Measurements from ENCODE around the gene B3GNT4.
A peak's percentile ranks its signal among the peaks of the same experiment; 100 is the strongest.

B3GNT4 gene

DNA sequence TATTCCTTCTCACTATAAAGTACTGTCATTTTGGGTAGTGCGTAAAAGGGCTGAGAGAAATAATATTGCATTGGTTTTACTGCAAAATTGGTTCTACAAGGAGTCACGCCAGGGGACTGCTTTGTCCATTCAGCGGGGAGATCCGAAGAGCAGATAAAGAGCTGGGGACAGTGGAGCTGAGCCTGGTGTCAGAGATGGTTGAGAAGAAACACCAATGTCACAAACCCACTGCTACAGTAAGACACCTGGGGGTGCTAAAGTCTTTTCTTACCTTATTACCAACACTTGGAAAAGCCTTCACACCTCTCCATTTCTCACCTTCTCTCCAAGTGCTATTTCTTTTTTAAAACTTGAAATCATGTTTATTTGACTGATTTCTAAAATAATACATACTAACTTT is 43.6 kb upstream of the B3GNT4 start:
- Histone ChIP-seq H3K27ac (replicated peaks) (no peak overlapping the region), H3K27me3 (ENCODE audit: insufficient read depth, poor library complexity, severe bottlenecking) (no peaks in the 10 kb centered on the region), H3K4me3 (replicated peaks; ENCODE audit: insufficient read depth, low read length) (no peak overlapping the region)
- TF ChIP-seq, protein P1, sequence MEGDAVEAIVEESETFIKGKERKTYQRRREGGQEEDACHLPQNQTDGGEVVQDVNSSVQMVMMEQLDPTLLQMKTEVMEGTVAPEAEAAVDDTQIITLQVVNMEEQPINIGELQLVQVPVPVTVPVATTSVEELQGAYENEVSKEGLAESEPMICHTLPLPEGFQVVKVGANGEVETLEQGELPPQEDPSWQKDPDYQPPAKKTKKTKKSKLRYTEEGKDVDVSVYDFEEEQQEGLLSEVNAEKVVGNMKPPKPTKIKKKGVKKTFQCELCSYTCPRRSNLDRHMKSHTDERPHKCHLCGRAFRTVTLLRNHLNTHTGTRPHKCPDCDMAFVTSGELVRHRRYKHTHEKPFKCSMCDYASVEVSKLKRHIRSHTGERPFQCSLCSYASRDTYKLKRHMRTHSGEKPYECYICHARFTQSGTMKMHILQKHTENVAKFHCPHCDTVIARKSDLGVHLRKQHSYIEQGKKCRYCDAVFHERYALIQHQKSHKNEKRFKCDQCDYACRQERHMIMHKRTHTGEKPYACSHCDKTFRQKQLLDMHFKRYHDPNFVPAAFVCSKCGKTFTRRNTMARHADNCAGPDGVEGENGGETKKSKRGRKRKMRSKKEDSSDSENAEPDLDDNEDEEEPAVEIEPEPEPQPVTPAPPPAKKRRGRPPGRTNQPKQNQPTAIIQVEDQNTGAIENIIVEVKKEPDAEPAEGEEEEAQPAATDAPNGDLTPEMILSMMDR (IDR thresholded peaks at IDR 0.05; ENCODE audit: insufficient read depth, low read length): no peak
- no peak for TF ChIP-seq SPI1 (IDR thresholded peaks at IDR 0.05; ENCODE audit: borderline replicate concordance, low read depth)
- TF ChIP-seq, protein P2, sequence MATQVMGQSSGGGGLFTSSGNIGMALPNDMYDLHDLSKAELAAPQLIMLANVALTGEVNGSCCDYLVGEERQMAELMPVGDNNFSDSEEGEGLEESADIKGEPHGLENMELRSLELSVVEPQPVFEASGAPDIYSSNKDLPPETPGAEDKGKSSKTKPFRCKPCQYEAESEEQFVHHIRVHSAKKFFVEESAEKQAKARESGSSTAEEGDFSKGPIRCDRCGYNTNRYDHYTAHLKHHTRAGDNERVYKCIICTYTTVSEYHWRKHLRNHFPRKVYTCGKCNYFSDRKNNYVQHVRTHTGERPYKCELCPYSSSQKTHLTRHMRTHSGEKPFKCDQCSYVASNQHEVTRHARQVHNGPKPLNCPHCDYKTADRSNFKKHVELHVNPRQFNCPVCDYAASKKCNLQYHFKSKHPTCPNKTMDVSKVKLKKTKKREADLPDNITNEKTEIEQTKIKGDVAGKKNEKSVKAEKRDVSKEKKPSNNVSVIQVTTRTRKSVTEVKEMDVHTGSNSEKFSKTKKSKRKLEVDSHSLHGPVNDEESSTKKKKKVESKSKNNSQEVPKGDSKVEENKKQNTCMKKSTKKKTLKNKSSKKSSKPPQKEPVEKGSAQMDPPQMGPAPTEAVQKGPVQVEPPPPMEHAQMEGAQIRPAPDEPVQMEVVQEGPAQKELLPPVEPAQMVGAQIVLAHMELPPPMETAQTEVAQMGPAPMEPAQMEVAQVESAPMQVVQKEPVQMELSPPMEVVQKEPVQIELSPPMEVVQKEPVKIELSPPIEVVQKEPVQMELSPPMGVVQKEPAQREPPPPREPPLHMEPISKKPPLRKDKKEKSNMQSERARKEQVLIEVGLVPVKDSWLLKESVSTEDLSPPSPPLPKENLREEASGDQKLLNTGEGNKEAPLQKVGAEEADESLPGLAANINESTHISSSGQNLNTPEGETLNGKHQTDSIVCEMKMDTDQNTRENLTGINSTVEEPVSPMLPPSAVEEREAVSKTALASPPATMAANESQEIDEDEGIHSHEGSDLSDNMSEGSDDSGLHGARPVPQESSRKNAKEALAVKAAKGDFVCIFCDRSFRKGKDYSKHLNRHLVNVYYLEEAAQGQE (IDR thresholded peaks at IDR 0.05; ENCODE audit: insufficient replicate concordance, low read depth): no peak
- no peak for DNase-seq (ENCODE audit: low read depth in 1 of 2, low spot score in 1 of 2)

DNA sequence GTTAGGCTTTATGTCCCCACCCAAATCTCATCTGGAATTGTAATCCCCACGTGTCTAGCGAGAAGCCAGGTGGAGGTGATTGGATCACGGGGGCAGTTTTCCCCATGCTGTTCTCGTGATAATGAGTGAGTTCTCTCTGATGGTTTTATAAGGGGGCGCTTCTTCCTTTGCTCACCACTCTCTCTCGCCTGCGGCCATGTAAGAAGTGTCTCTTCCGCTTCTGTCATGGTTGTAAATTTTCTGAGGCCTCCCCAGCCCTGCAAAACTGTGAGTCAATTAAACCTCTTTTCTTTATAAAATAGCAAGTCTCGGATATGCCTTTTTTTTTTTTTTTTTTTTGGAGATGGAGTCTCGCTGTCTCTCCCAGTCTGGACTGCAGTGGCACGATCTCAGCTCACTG is 42.7 kb upstream of the B3GNT4 start:
- Histone ChIP-seq H3K4me3 (replicated peaks; ENCODE audit: insufficient read depth, low read length) (no peak overlapping the region), H3K27me3 (ENCODE audit: insufficient read depth, poor library complexity, severe bottlenecking) (no peaks in the 10 kb centered on the region), H3K27ac (replicated peaks) (no peak overlapping the region)
- DNase-seq (ENCODE audit: low read depth in 1 of 2, low spot score in 1 of 2): no peak
- TF ChIP-seq, protein P1 (IDR thresholded peaks at IDR 0.05; ENCODE audit: insufficient read depth, low read length): no peak

DNA sequence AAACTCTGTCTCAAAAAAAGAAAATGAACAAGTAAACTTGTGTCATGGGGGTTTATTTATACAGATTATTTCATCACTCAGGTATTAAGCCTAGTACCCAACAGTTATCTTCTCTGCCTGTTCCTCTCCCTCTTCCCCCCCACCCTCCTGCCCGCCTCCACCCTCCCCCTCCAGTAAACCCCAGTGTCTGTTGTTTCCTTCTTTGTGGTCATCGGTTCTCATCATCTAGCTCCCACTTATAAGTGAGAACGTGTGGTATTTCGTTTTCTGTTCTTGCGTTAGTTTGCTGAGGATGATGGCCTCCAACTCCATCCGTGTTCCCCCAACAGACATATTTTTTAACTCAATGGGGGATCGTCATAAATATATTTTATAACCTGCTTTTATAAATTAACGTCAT is 41.8 kb upstream of the B3GNT4 start:
- Histone ChIP-seq H3K4me3 (replicated peaks; ENCODE audit: insufficient read depth, low read length) (no peak overlapping the region), H3K27me3 (ENCODE audit: insufficient read depth, poor library complexity, severe bottlenecking) (no peaks in the 10 kb centered on the region), H3K27ac (replicated peaks) (no peak overlapping the region)
- peak in 1 of 2 experiments; percentile 9 for DNase-seq (ENCODE audit: low read depth in 1 of 2, low spot score in 1 of 2)
- TF ChIP-seq SPI1 (IDR thresholded peaks at IDR 0.05; ENCODE audit: borderline replicate concordance, low read depth): no peak

DNA sequence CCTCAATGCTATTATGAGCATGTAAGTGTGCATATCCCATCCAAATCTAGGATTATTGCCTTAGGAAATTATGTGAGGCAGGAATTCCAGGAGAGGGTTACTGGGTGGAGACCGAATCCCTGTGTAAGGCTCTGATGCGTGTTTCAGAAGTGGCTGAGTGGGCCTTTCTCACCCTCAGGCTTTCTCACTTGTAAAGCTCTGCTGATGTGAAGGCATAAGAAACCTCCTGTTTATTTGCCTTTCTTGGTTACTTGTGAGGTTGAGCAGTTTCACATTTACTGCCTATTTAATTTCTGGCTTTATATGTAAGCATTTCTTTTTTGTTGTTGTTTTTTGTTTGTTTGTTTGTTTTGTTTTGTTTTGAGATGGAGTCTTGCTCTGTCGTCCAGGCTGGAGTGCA is 40.5 kb upstream of the B3GNT4 start:
- Histone ChIP-seq H3K4me3 (replicated peaks; ENCODE audit: insufficient read depth, low read length) (no peak overlapping the region), H3K27ac (replicated peaks) (no peak overlapping the region), H3K27me3 (ENCODE audit: insufficient read depth, poor library complexity, severe bottlenecking) (no peaks in the 10 kb centered on the region)
- TF ChIP-seq, protein P1 (IDR thresholded peaks at IDR 0.05; ENCODE audit: insufficient read depth, low read length): no peak
- TF ChIP-seq SPI1 (IDR thresholded peaks at IDR 0.05; ENCODE audit: borderline replicate concordance, low read depth) (no peak), POLR2AphosphoS5 (IDR thresholded peaks at IDR 0.05; ENCODE audit: low read depth) (no peak), GABPA (IDR thresholded peaks at IDR 0.05; ENCODE audit: low read depth) (no peak)
- TF ChIP-seq, protein P2 (IDR thresholded peaks at IDR 0.05; ENCODE audit: insufficient replicate concordance, low read depth): no peak
- DNase-seq (ENCODE audit: low read depth in 1 of 2, low spot score in 1 of 2): no peak
